GM19043 (cell line): ENCODE measurements around the gene AHRR.

ENCODE experiments used
- ATAC-seq: cut with Tn5 transposase; IDR thresholded peaks from one replicate; pipeline ENCODE4 v1.9.1; 2021; ENCODE audit warnings: low read depth; ENCODE audit not compliant: unreplicated experiment

Gene AHRR

GRCh38 chr5:318931-319601, 2.4 kb upstream of the AHRR start:
- ATAC-seq: no peak

GRCh38 chr5:320524-321229, 837 bp upstream of the AHRR start:
- no peak for ATAC-seq

GRCh38 chr5:321726-322251, 275 bp downstream of the AHRR start:
- no peak for ATAC-seq

- no peak for ATAC-seq
Measured at GRCh38 chr5:322281-322941, 897 bp downstream of the AHRR start.

- no peak for ATAC-seq
Measured at GRCh38 chr5:322942-323879, 1.7 kb downstream of the AHRR start.

- no peak for ATAC-seq
Measured at GRCh38 chr5:324736-325612, 3.5 kb downstream of the AHRR start.

- no peak for ATAC-seq
Measured at GRCh38 chr5:326109-326508, 4.6 kb downstream of the AHRR start.

GRCh38 chr5:329121-329735, 7.7 kb downstream of the AHRR start:
- no peak for ATAC-seq

GRCh38 chr5:329768-330167, 8.3 kb downstream of the AHRR start:
- no peak for ATAC-seq

GRCh38 chr5:332843-333242, 11.3 kb downstream of the AHRR start:
- no peak for ATAC-seq

GRCh38 chr5:333945-334344, 12.4 kb downstream of the AHRR start:
- no peak for ATAC-seq

- ATAC-seq: no peak
Measured at GRCh38 chr5:334903-335739, 13.6 kb downstream of the AHRR start.

GRCh38 chr5:335740-336038, 14.2 kb downstream of the AHRR start:
- ATAC-seq: no peak

- no peak for ATAC-seq
Measured at GRCh38 chr5:337563-338130, 16.1 kb downstream of the AHRR start.

- no peak for ATAC-seq
Measured at GRCh38 chr5:342501-343460, 21.3 kb downstream of the AHRR start.

GRCh38 chr5:343461-344401, 22.2 kb downstream of the AHRR start:
- no peak for ATAC-seq
